A549 (cell line): Measurements from ENCODE around the gene EARS2.

ENCODE experiments used
- CEBPB ChIP-seq, 2 experiments: fragments of >200 bp in 1 of 2; sonication (Bioruptor Twin) in 1 of 2; formaldehyde crosslinking in 1 of 2; IDR thresholded peaks; 2 replicates each; pipeline ENCODE4 v1.6.1; 2012 to 2016
- POLR2A ChIP-seq: IDR thresholded peaks from 2 replicates; pipeline ENCODE4 v1.6.1; 2012; ENCODE audit warnings: mild to moderate bottlenecking, low read length
- RAD21 ChIP-seq, 2 experiments: fragments of >200 bp in 1 of 2; sonication (Bioruptor Twin) in 1 of 2; formaldehyde crosslinking in 1 of 2; IDR thresholded peaks in 1 of 2; conservative IDR thresholded peaks in 1 of 2; 2 replicates in 1 of 2; 3 replicates in 1 of 2; pipeline ENCODE4 v1.6.1; 2012 to 2018; ENCODE audit warnings: inconsistent platforms in 1 of 2
- ZFP36 ChIP-seq: fragments of 450-650 bp; IDR thresholded peaks from 2 replicates; pipeline ENCODE4 v1.6.1; 2014; ENCODE audit warnings: borderline replicate concordance; ENCODE audit not compliant: partially characterized antibody
- TF ChIP-seq, protein P1 (sequence below): fragments of >200 bp; sonication (Bioruptor Twin); formaldehyde crosslinking; IDR thresholded peaks from 3 replicates; pipeline ENCODE4 v1.5.1; 2016

- TF ChIP-seq, protein P1, sequence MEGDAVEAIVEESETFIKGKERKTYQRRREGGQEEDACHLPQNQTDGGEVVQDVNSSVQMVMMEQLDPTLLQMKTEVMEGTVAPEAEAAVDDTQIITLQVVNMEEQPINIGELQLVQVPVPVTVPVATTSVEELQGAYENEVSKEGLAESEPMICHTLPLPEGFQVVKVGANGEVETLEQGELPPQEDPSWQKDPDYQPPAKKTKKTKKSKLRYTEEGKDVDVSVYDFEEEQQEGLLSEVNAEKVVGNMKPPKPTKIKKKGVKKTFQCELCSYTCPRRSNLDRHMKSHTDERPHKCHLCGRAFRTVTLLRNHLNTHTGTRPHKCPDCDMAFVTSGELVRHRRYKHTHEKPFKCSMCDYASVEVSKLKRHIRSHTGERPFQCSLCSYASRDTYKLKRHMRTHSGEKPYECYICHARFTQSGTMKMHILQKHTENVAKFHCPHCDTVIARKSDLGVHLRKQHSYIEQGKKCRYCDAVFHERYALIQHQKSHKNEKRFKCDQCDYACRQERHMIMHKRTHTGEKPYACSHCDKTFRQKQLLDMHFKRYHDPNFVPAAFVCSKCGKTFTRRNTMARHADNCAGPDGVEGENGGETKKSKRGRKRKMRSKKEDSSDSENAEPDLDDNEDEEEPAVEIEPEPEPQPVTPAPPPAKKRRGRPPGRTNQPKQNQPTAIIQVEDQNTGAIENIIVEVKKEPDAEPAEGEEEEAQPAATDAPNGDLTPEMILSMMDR, result no peak
- TF ChIP-seq CEBPB (IDR thresholded peaks at IDR 0.05), result no peak
- no peak for TF ChIP-seq POLR2A
- TF ChIP-seq ZFP36, result no peak
- TF ChIP-seq RAD21 (conservative IDR thresholded peaks at IDR 0.05 in 1 of 2, IDR thresholded peaks at IDR 0.05 in 1 of 2), result no peak
Observed at GRCh38 chr16:23535901-23536300, 21.2 kb downstream of the EARS2 start.
